Mesenchymal stem cell (in vitro differentiated cells and primary cell): Measurements from ENCODE around the gene ELF3.

Experiments used
- DNase-seq: peaks from one replicate; pipeline ENCODE4 v3.0.0-alpha.2; 2013
- H2AFZ ChIP-seq: one replicate; pipeline ENCODE4 v1.6.1; 2013; ENCODE audit warnings: low read depth, mild to moderate bottlenecking, control low read depth, inconsistent platforms, low read length, moderate library complexity
- H2AK5ac ChIP-seq: 2 replicates; pipeline ENCODE4 v1.6.1; 2013; ENCODE audit warnings: low read length, moderate library complexity, mild to moderate bottlenecking, inconsistent platforms; ENCODE audit not compliant: severe bottlenecking
- H2BK120ac ChIP-seq: one replicate; pipeline ENCODE4 v1.6.1; 2013; ENCODE audit warnings: low read depth, mild to moderate bottlenecking, inconsistent platforms, low read length, moderate library complexity
- H2BK12ac ChIP-seq, 2 experiments: one replicate each; pipeline ENCODE4 v1.6.1; 2013; ENCODE audit warnings: inconsistent platforms in 2 of 2, low read length in 2 of 2, mild to moderate bottlenecking in 2 of 2, moderate library complexity in 2 of 2, control low read depth in 1 of 2
- H2BK15ac ChIP-seq: one replicate; pipeline ENCODE4 v1.6.1; 2013; ENCODE audit warnings: mild to moderate bottlenecking, low read depth, inconsistent platforms; ENCODE audit not compliant: poor library complexity, severe bottlenecking
- H2BK5ac ChIP-seq: 2 replicates; pipeline ENCODE4 v1.6.1; 2013; ENCODE audit warnings: low read depth, mild to moderate bottlenecking, low read length, control low read depth, inconsistent platforms; ENCODE audit not compliant: poor library complexity, severe bottlenecking
- H3K14ac ChIP-seq, 2 experiments: one replicate each; pipeline ENCODE4 v1.6.1; 2013; ENCODE audit warnings: inconsistent platforms in 2 of 2, low read length in 2 of 2, control low read depth in 1 of 2, mild to moderate bottlenecking in 1 of 2, moderate library complexity in 1 of 2
- H3K18ac ChIP-seq, 2 experiments: one replicate each; pipeline ENCODE4 v1.6.1; 2013; ENCODE audit warnings: inconsistent platforms in 2 of 2, low read length in 2 of 2, control low read depth in 1 of 2, low read depth in 1 of 2, mild to moderate bottlenecking in 1 of 2
- H3K23ac ChIP-seq, 2 experiments: one replicate each; pipeline ENCODE4 v1.6.1; 2013; ENCODE audit warnings: inconsistent platforms in 2 of 2, low read length in 2 of 2, mild to moderate bottlenecking in 2 of 2, moderate library complexity in 2 of 2, control low read depth in 1 of 2
- H3K27ac ChIP-seq: 2 replicates; pipeline ENCODE4 v1.5.1; 2013; ENCODE audit warnings: mild to moderate bottlenecking, moderate library complexity, low read length, control low read depth, inconsistent platforms; ENCODE audit not compliant: poor library complexity, severe bottlenecking
- H3K27me3 ChIP-seq, 2 experiments: 2 replicates each; pipeline versions ENCODE4 v1.6.1 to v1.7.0; 2013; ENCODE audit warnings: low read length in 2 of 2, mild to moderate bottlenecking in 2 of 2, moderate library complexity in 2 of 2, control low read depth in 1 of 2, inconsistent platforms in 1 of 2; ENCODE audit not compliant: control insufficient read depth in 1 of 2, insufficient read depth in 1 of 2
- H3K36me3 ChIP-seq, 2 experiments: 2 replicates each; pipeline versions ENCODE4 v1.6.1 to v1.7.0; 2013; ENCODE audit warnings: low read length in 2 of 2, control low read depth in 1 of 2, inconsistent platforms in 1 of 2, low read depth in 1 of 2, mild to moderate bottlenecking in 1 of 2; ENCODE audit not compliant: insufficient read depth in 2 of 2, control insufficient read depth in 1 of 2
- H3K4ac ChIP-seq, 2 experiments: one replicate each; pipeline ENCODE4 v1.6.1; 2013; ENCODE audit warnings: inconsistent platforms in 2 of 2, low read length in 2 of 2, mild to moderate bottlenecking in 2 of 2, moderate library complexity in 2 of 2, control low read depth in 1 of 2, low read depth in 1 of 2
- H3K4me1 ChIP-seq: 2 replicates; pipeline ENCODE4 v1.6.1; 2013; ENCODE audit warnings: low read depth, low read length, control low read depth; ENCODE audit not compliant: control insufficient read depth, insufficient read depth
- H3K4me2 ChIP-seq: 2 replicates; pipeline ENCODE4 v1.6.1; 2013; ENCODE audit warnings: low read length, mild to moderate bottlenecking, inconsistent platforms; ENCODE audit not compliant: poor library complexity, severe bottlenecking
- H3K4me3 ChIP-seq, 2 experiments: 2 replicates each; pipeline versions ENCODE4 v1.5.1 to v1.7.0; 2013; ENCODE audit warnings: low read length in 2 of 2, mild to moderate bottlenecking in 2 of 2, control low read depth in 1 of 2, low read depth in 1 of 2; ENCODE audit not compliant: insufficient read depth in 1 of 2
- H3K79me1 ChIP-seq: replicated peaks from 2 replicates; pipeline ENCODE4 v1.6.1; 2013; ENCODE audit warnings: mild to moderate bottlenecking, control low read depth, low read length, inconsistent platforms; ENCODE audit not compliant: poor library complexity, severe bottlenecking
- H3K9ac ChIP-seq: 2 replicates; pipeline ENCODE4 v1.7.0; 2013; ENCODE audit warnings: mild to moderate bottlenecking, low read length, moderate library complexity
- H3K9me3 ChIP-seq: 2 replicates; pipeline ENCODE4 v1.7.0; 2013; ENCODE audit warnings: mild to moderate bottlenecking, low read length; ENCODE audit not compliant: control insufficient read depth
- H4K8ac ChIP-seq: one replicate; pipeline ENCODE4 v1.6.1; 2013; ENCODE audit warnings: inconsistent platforms, mild to moderate bottlenecking, low read length, moderate library complexity
- H4K91ac ChIP-seq: one replicate; pipeline ENCODE4 v1.6.1; 2013; ENCODE audit warnings: mild to moderate bottlenecking, low read length, inconsistent platforms
- WGBS: methylation state at CpG from one replicate; pipeline ENCODE4 v1.1.7; 2013; ENCODE audit warnings: mixed read lengths; 5-methylcytosine and 5-hydroxymethylcytosine counted together

The ELF3 gene

GRCh38 chr1:202015662-202015937, 5.2 kb downstream of the ELF3 start:
- Histone ChIP-seq H3K4me1 (peaks cover 58% of the 10 kb centered on the region), H3K4me3 (no peak overlapping the region), H3K27me3 (peaks cover 0 to 20% of the 10 kb centered on the region in 2 experiments), H3K4me2 (no peak overlapping the region), H2BK12ac (no peak overlapping the region), H2AK5ac (no peak overlapping the region), H2BK15ac (no peak overlapping the region), H2BK5ac (no peak overlapping the region), H3K18ac (no peak overlapping the region), H4K8ac (no peak overlapping the region), H3K4ac (no peak overlapping the region), H3K36me3 (peaks cover 0 to 65% of the 10 kb centered on the region in 2 experiments), H4K91ac (no peak overlapping the region), H3K27ac (no peak overlapping the region), H3K23ac (no peak overlapping the region), H2BK120ac (no peak overlapping the region), H3K9ac (no peak overlapping the region), H3K79me1 (peaks cover 24% of the 10 kb centered on the region), H3K14ac (no peak overlapping the region), H2AFZ (no peak overlapping the region), H3K9me3 (no peaks in the 10 kb centered on the region)
- no peak for DNase-seq
- WGBS, result 100% methylated on average over 1 of the region's 3 CpGs

- Histone ChIP-seq H3K14ac (no peak overlapping the region), H3K4me1 (peaks cover 54% of the 10 kb centered on the region), H2BK15ac (no peak overlapping the region), H2AFZ (no peak overlapping the region), H3K36me3 (peaks cover 0 to 65% of the 10 kb centered on the region in 2 experiments), H4K91ac (no peak overlapping the region), H2BK5ac (no peak overlapping the region), H3K4me2 (no peak overlapping the region), H2AK5ac (no peak overlapping the region), H3K27me3 (peaks cover 0 to 20% of the 10 kb centered on the region in 2 experiments), H3K4ac (no peak overlapping the region), H2BK120ac (no peak overlapping the region), H3K4me3 (no peak overlapping the region), H3K79me1 (peaks cover 24% of the 10 kb centered on the region), H2BK12ac (no peak overlapping the region), H3K23ac (no peak overlapping the region), H3K27ac (no peak overlapping the region), H3K9ac (no peak overlapping the region), H3K18ac (no peak overlapping the region), H4K8ac (no peak overlapping the region), H3K9me3 (no peaks in the 10 kb centered on the region)
- 93% methylated on average over 9 of the region's 9 CpGs for WGBS
- DNase-seq, result no peak
These were observed 5.8 kb downstream of the ELF3 start for GRCh38 chr1:202016022-202016810.

DNA sequence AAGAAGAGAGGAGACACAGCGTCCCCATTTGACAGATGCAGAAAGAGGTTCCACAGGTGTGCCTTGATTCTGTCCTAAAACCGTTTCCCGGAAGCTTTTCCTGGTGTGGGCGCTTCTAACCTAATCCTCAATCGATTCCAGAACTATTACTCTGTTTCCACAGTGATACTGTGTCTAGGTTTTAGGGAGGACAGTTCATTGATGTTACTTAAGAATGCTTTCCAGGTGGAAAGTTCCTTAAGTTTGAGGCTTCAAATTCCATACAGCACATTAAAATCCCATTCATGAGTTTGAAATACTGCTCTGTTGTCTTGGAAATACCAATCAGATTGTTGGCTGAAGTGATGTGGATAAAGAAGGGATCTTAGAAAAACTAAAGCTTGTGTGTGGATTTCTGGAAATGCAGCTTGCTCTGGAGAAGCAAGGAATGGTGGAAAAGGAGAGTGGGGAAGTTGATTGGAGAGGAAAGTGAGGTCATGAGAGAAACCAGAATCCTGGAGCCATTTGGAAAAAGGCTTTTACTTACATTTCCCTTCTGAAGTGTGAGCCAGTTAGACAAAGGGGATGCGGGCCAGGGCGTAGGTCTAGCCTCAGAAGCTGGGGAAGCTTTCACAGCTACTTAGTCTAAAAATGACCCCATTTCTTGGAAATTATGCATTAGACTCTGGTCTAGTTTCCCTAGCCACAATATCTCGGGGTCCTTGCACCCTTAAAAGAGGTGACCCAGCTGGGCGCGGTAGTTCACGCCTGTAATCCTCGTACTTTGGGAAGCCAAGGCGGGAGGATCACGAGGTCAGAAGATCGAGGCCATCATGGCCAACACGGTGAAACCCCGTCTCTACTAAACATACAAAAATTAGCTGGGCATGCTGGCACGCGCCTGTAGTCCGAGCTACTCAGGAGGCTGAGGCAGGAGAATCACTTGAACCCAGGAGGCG, 6.7 kb downstream of the ELF3 start:
- no peak overlapping the region for H3K4me2 ChIP-seq

More for the DNA sequence above, 6.7 kb downstream of the ELF3 start:
- Histone ChIP-seq H4K91ac (no peak overlapping the region), H3K14ac (no peak overlapping the region), H2AK5ac (no peak overlapping the region), H2BK120ac (no peak overlapping the region), H3K27me3 (peaks cover 0 to 16% of the 10 kb centered on the region in 2 experiments), H3K79me1 (peaks cover 24% of the 10 kb centered on the region), H2AFZ (no peak overlapping the region), H2BK5ac (no peak overlapping the region), H3K9me3 (no peaks in the 10 kb centered on the region), H3K4me1 (peaks cover 48% of the 10 kb centered on the region), H3K4ac (no peak overlapping the region), H3K27ac (no peak overlapping the region), H3K4me3 (no peak overlapping the region), H2BK12ac (no peak overlapping the region), H3K9ac (no peak overlapping the region), H4K8ac (no peak overlapping the region), H3K18ac (no peak overlapping the region), H3K23ac (no peak overlapping the region), H2BK15ac (no peak overlapping the region), H3K36me3 (peaks cover 0 to 61% of the 10 kb centered on the region in 2 experiments)
- 94% methylated on average over 19 of the region's 21 CpGs for WGBS
- DNase-seq, result no peak
